HG03342 (cell line): ENCODE measurements around the gene EPB41.
"Not testable (repeated sequence)": the region's sequence is repeated elsewhere in the genome, so short reads cannot be mapped to it uniquely, and the experiment has no call there.

Source experiments
- ATAC-seq: cut with Tn5 transposase; IDR thresholded peaks from one replicate; pipeline ENCODE4 v1.9.1; 2021; ENCODE audit warnings: mild to moderate bottlenecking, moderate library complexity; ENCODE audit not compliant: unreplicated experiment

EPB41 gene

DNA sequence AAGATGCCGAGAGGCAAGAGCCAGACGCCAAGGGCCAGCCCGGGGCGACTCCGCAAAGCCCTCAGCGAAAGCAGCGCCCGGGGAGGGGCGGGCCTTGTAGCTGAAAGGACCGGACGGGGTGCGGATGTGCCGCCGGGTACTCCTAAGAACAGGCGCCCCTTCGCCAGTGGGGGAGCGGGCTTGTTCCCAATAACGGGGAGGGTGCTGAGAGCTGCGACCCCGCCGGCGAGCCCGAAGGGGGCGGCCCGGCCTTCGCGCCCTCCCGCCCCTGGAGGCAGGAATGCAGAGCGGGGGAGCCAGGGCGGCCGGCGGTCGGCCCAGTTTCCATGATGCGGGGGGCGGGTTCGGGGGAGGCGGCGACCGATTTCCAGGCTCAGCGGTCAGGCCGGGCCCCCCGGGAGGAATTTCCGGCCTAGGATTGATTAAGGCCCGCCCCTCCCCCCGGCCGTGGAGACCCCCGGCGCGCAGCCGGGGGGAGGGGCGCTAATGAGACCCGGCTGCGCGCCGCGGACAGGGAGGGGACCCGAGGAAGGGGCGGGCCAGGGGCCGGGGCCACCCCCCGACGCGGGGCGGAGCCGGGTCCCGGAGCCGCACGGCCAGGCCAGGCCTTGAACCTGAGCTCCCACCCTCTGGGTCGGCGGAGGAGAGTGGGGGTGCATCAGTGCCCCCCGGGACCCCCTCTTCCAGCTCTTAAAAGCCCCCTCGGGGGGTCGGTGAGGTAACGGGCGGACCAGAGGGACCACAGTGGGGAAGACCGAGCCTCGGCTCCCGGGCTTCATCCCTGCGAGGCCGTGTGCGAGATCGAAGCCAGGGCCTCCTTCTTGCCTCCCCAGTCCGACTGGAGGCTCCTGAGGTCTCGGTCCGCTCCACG lies 210.2 kb downstream of the EPB41 start:
- ATAC-seq = no peak

- ATAC-seq = no peak
Observed at GRCh38 chr1:29125237-29125641, 210.9 kb downstream of the EPB41 start.

DNA sequence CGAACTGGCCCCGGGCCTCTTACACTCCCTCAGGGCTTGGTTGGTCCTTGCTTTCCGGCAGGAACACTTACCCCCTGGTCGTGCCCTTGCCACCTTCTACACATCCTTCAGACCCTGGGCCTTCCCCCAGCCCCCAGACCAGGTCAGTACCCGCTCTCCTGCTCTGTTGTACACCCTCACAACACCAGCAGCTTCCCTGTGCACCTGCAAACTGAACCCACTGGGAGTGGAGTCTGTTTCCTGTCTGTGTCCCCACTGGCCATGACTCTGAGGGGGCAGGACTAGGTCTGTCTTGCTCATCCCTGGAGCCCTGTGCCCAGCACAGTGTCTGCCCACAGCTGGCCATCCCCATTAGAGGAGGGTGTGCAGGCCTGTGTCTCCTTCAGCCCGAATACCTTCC lies 211.4 kb downstream of the EPB41 start:
- ATAC-seq = no peak

DNA sequence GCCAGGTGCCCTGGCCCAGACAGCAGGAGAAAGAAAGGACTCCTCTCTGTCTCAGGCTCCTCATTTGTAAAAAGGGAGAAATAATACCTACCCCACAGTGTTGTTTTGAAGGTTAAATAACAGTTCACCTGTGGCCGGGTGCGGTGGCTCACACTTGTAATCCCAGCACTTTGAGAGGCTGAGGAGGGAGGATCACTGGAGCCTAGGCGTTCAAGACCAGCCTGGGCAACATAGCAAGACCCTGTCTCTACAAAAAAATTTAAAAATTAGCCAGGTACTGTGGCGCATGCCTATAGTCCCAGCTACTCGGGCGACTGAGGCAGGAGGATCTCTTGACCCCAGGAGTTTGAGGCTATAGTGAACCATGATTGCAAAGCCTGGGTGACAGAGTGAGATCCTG lies 211.8 kb downstream of the EPB41 start:
- no peak for ATAC-seq

GRCh38 chr1:29128739-29129138 lies 214.4 kb downstream of the EPB41 start:
- no peak for ATAC-seq

- ATAC-seq = no peak
Observed at GRCh38 chr1:29129916-29130315, 215.5 kb downstream of the EPB41 start.

DNA sequence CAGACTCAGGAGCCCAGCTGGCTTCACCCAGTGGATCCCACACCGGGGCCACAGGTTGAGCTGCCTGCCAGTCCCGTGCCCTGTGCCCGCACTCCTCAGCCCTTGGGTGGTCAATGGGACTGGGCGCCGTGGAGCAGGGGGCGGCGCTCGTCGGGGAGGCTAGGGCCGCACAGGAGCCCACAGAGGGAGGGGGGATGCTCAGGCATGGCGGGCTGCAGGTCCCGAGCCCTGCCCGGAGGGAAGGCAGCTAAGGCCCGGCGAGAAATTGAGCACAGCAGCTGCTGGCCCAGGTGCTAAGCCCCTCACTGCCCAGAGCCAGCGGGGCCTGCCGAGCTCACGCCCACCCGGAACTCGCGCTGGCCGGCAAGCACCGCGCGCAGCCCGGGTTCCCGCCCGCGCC lies 216.7 kb downstream of the EPB41 start:
- ATAC-seq = not testable (repeated sequence)

DNA sequence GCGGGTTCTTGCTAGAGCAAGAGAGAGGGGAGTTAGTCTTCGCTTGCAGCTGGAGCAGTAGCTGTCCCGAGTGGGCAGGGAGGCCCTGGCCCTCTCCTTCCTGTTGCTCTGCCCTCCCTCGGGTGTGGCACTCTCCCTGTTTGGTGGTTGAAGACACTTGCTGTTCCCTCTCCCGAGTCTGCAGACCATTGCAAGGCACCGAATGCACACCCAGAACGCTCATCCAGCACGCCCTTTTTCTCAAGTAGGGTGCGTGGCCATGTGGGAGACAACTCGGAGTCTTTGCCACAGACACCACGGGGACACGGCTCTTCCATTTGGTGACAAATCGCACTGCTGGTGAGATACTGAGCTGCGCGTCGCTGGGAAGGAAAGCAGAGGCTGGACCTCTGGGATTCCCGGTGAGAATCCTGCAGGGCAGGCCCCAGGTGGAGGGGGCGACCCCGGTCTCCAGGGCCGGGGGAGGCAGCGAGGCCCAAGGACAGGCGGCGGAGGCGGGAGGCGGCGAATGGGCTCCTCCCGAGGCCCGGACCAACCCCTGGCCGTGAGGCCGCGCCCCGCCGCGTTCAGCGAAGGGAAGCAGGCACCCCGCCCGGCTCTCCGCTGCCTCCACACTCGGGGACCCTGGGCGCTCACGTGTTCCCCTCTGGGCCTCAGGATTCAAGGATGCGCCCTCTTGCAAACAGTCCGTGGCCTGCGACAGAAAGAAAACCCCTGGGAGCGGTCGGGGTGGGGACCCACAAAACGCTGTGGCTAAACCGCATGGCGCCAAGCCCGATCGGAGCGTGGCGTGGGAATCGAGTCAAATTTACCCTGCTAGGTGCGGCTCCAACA lies 219.7 kb downstream of the EPB41 start:
- ATAC-seq = no peak

- ATAC-seq = no peak
Observed at GRCh38 chr1:29134695-29135028, 220.3 kb downstream of the EPB41 start.

GRCh38 chr1:29136391-29136915 lies 222.1 kb downstream of the EPB41 start:
- ATAC-seq = no peak

DNA sequence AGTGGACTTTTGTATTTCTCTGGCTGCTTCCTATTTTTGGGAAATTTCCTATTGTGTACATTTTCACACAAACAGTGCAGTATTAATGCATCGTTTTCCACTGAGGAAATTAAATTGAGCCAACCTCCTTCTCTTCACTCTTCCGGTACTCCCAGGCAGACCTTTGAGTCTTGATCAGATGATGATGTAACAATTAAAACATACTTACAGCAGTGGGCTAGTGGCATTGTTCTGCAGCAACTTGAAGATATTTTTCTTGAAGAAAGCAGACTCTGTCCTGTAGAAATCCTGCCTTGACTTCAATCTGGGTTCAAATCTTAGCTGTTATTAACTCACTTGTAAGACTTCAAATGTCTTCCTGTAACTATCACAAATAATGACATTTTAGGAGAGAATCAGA lies 228.3 kb downstream of the EPB41 start:
- no peak for ATAC-seq

GRCh38 chr1:29144178-29144577 lies 229.8 kb downstream of the EPB41 start:
- ATAC-seq = no peak

- no peak for ATAC-seq
Observed at GRCh38 chr1:29145739-29146437, 231.5 kb downstream of the EPB41 start.

- ATAC-seq = no peak
Observed at GRCh38 chr1:29148656-29149491, 234.5 kb downstream of the EPB41 start.

DNA sequence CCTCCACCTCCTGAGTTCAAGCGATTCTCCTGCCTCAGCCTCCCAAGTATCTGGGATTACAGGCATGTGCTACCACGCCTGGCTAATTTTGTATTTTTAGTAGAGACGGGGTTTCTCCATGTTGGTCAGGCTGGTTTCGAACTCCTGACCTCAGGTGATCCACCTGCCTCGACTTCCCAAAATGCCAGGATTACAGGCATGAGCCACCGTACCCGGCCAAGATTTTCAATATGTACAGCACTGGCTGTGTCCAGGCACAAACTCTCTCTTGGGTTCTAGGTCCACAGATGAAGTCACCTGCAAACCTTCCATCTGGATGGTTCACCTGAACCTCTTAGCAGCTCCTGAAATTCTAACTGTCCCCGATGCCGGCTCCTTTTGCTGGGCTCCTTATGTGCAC lies 236.0 kb downstream of the EPB41 start:
- not testable (repeated sequence) for ATAC-seq

- ATAC-seq = no peak
Observed at GRCh38 chr1:29152046-29152805, 237.9 kb downstream of the EPB41 start.

- ATAC-seq = no peak
Observed at GRCh38 chr1:29156543-29157268, 242.3 kb downstream of the EPB41 start.

GRCh38 chr1:29157269-29157601 lies 242.9 kb downstream of the EPB41 start:
- ATAC-seq = no peak

GRCh38 chr1:29159773-29160172 lies 245.4 kb downstream of the EPB41 start:
- ATAC-seq = no peak
